ENCODE measurements around the gene ARHGAP27.

GRCh38 chr17:45428050-45428617, 4.5 kb downstream of the ARHGAP27 start:
- TF ChIP-seq, protein P1, sequence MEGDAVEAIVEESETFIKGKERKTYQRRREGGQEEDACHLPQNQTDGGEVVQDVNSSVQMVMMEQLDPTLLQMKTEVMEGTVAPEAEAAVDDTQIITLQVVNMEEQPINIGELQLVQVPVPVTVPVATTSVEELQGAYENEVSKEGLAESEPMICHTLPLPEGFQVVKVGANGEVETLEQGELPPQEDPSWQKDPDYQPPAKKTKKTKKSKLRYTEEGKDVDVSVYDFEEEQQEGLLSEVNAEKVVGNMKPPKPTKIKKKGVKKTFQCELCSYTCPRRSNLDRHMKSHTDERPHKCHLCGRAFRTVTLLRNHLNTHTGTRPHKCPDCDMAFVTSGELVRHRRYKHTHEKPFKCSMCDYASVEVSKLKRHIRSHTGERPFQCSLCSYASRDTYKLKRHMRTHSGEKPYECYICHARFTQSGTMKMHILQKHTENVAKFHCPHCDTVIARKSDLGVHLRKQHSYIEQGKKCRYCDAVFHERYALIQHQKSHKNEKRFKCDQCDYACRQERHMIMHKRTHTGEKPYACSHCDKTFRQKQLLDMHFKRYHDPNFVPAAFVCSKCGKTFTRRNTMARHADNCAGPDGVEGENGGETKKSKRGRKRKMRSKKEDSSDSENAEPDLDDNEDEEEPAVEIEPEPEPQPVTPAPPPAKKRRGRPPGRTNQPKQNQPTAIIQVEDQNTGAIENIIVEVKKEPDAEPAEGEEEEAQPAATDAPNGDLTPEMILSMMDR (IDR thresholded peaks at IDR 0.05; ENCODE audit: poor library complexity), result peak; percentile 99
- TF ChIP-seq EZH2 (IDR thresholded peaks at IDR 0.05; ENCODE audit: borderline replicate concordance), result no peak
- TF ChIP-seq EZH2phosphoT487 (IDR thresholded peaks at IDR 0.05; ENCODE audit: low read depth, severe bottlenecking, unreplicated experiment), result no peak

Data from hepatocyte (in vitro differentiated cells).